Amniotic stem cell (primary cell): ENCODE results near the gene PSMD8.
"Not testable (repeated sequence)": the region's sequence is repeated elsewhere in the genome, so short reads cannot be mapped to it uniquely, and the experiment has no call there.

Experiments
- DNase-seq: peaks from one replicate; lab custom pipeline; 2025; lab: John Stamatoyannopoulos, UW

The PSMD8 gene

GRCh38 chr19:38374332-38375097 lies at the start of gene PSMD8:
Gene PSMD8, plus strand, starts transcription at chr19:38374571. Its CDS starts 31 bp downstream, at chr19:38374602.
- DNase-seq, result peak; percentile 98

- no peak for DNase-seq
Measured at GRCh38 chr19:38326591-38326990, 47.8 kb upstream of the PSMD8 start.

GRCh38 chr19:38329651-38330050 lies 44.7 kb upstream of the PSMD8 start:
- DNase-seq, result no peak

- no peak for DNase-seq
Measured at GRCh38 chr19:38331728-38332127, 42.6 kb upstream of the PSMD8 start.

GRCh38 chr19:38333245-38333644 lies 41.1 kb upstream of the PSMD8 start:
- no peak for DNase-seq

GRCh38 chr19:38335949-38336637 lies 38.3 kb upstream of the PSMD8 start:
- peak; percentile 83 for DNase-seq

- peak; percentile 78 for DNase-seq
Measured at GRCh38 chr19:38336638-38337359, 37.6 kb upstream of the PSMD8 start.

GRCh38 chr19:38337360-38337653 lies 37.1 kb upstream of the PSMD8 start:
- DNase-seq, result no peak

GRCh38 chr19:38339011-38339410 lies 35.4 kb upstream of the PSMD8 start:
- DNase-seq, result not testable (repeated sequence)

- no peak for DNase-seq
Measured at GRCh38 chr19:38340927-38341326, 33.4 kb upstream of the PSMD8 start.

- DNase-seq, result no peak
Measured at GRCh38 chr19:38346837-38347236, 27.5 kb upstream of the PSMD8 start.

GRCh38 chr19:38350883-38351282 lies 23.5 kb upstream of the PSMD8 start:
- no peak for DNase-seq

- no peak for DNase-seq
Measured at GRCh38 chr19:38351865-38352395, 22.4 kb upstream of the PSMD8 start.

GRCh38 chr19:38352611-38353010 lies 21.8 kb upstream of the PSMD8 start:
- DNase-seq, result no peak

- DNase-seq, result no peak
Measured at GRCh38 chr19:38355728-38356725, 18.3 kb upstream of the PSMD8 start.

- DNase-seq, result no peak
Measured at GRCh38 chr19:38358071-38358470, 16.3 kb upstream of the PSMD8 start.

GRCh38 chr19:38359242-38360021 lies 14.9 kb upstream of the PSMD8 start:
- DNase-seq, result no peak

GRCh38 chr19:38360351-38360750 lies 14.0 kb upstream of the PSMD8 start:
- DNase-seq, result no peak

GRCh38 chr19:38360839-38361631 lies 13.3 kb upstream of the PSMD8 start:
- DNase-seq, result no peak

GRCh38 chr19:38361633-38362075 lies 12.7 kb upstream of the PSMD8 start:
- DNase-seq, result peak; percentile 63
